Effector memory CD4-positive, alpha-beta T cell (primary cell): ENCODE data around the gene TSC22D3.

Experiments
- DNase-seq, 3 donors: peaks; one replicate each; pipeline ENCODE4 v3.0.0-alpha.2; 2020
- H3K27ac ChIP-seq: 2 replicates; pipeline ENCODE4 v1.7.0; 2013; ENCODE audit warnings: mild to moderate bottlenecking, low read length, moderate library complexity; ENCODE audit not compliant: insufficient read depth, poor library complexity, severe bottlenecking
- H3K27me3 ChIP-seq: replicated peaks from 2 replicates; pipeline ENCODE4 v1.7.0; 2013; ENCODE audit warnings: mild to moderate bottlenecking, low read length; ENCODE audit not compliant: insufficient read depth, control insufficient read depth, poor library complexity, severe bottlenecking
- H3K36me3 ChIP-seq: 2 replicates; pipeline ENCODE4 v1.7.0; 2013; ENCODE audit warnings: mild to moderate bottlenecking, low read length, moderate library complexity; ENCODE audit not compliant: control insufficient read depth, insufficient read depth
- H3K4me1 ChIP-seq: 2 replicates; pipeline ENCODE4 v1.7.0; 2013; ENCODE audit warnings: low read length, mild to moderate bottlenecking; ENCODE audit not compliant: control insufficient read depth, insufficient read depth, poor library complexity, severe bottlenecking
- H3K4me3 ChIP-seq: 2 replicates; pipeline ENCODE4 v1.7.0; 2013; ENCODE audit warnings: low read length, low read depth, mild to moderate bottlenecking; ENCODE audit not compliant: insufficient read depth, poor library complexity, severe bottlenecking
- H3K9me3 ChIP-seq: 2 replicates; pipeline ENCODE4 v1.7.0; 2013; ENCODE audit warnings: mild to moderate bottlenecking, low read length, moderate library complexity; ENCODE audit not compliant: control insufficient read depth

Gene TSC22D3

GRCh38 chrX:107744868-107745267 is 30.7 kb downstream of the TSC22D3 start:
- no peaks in the 10 kb centered on the region for H3K36me3 ChIP-seq
- H3K4me1 ChIP-seq, result peaks cover 28% of the 10 kb centered on the region

GRCh38 chrX:107743995-107744394 is 31.6 kb downstream of the TSC22D3 start:
- Histone ChIP-seq H3K4me3 (no peak overlapping the region), H3K27ac (no peak overlapping the region), H3K27me3 (no peaks in the 10 kb centered on the region), H3K4me1 (peaks cover 31% of the 10 kb centered on the region), H3K36me3 (no peaks in the 10 kb centered on the region), H3K9me3 (no peaks in the 10 kb centered on the region)
- DNase-seq, result no peak

More at GRCh38 chrX:107744868-107745267, 30.7 kb downstream of the TSC22D3 start:
- no peak overlapping the region for H3K27ac ChIP-seq
- H3K27me3 ChIP-seq, result no peaks in the 10 kb centered on the region
- no peaks in the 10 kb centered on the region for H3K9me3 ChIP-seq
- no peak overlapping the region for H3K4me3 ChIP-seq
- DNase-seq, result no peak

GRCh38 chrX:107742700-107743191 is 32.8 kb downstream of the TSC22D3 start:
- Histone ChIP-seq H3K4me3 (peak overlapping the region; percentile 0), H3K27ac (peak overlapping the region; percentile 67), H3K9me3 (no peaks in the 10 kb centered on the region), H3K27me3 (no peaks in the 10 kb centered on the region), H3K4me1 (peaks cover 31% of the 10 kb centered on the region), H3K36me3 (no peaks in the 10 kb centered on the region)
- DNase-seq, result no peak

- peaks cover 31% of the 10 kb centered on the region for H3K4me1 ChIP-seq
- no peak overlapping the region for H3K4me3 ChIP-seq
- no peaks in the 10 kb centered on the region for H3K27me3 ChIP-seq
These were observed 34.2 kb downstream of the TSC22D3 start for GRCh38 chrX:107741404-107741790.

GRCh38 chrX:107739541-107739940 is 36.0 kb downstream of the TSC22D3 start:
- peaks cover 31% of the 10 kb centered on the region for H3K4me1 ChIP-seq

More at GRCh38 chrX:107741404-107741790, 34.2 kb downstream of the TSC22D3 start:
- Histone ChIP-seq H3K9me3 (no peaks in the 10 kb centered on the region), H3K36me3 (no peaks in the 10 kb centered on the region), H3K27ac (peak overlapping the region; percentile 67)
- DNase-seq, result peak in 1 of 3 donors; percentile 2

GRCh38 chrX:107738768-107739167 is 36.8 kb downstream of the TSC22D3 start:
- no peak overlapping the region for H3K27ac ChIP-seq
- H3K36me3 ChIP-seq, result no peaks in the 10 kb centered on the region
- H3K4me3 ChIP-seq, result no peak overlapping the region
- DNase-seq, result no peak
- no peaks in the 10 kb centered on the region for H3K27me3 ChIP-seq
- H3K9me3 ChIP-seq, result no peaks in the 10 kb centered on the region
- peaks cover 31% of the 10 kb centered on the region for H3K4me1 ChIP-seq

More at GRCh38 chrX:107739541-107739940, 36.0 kb downstream of the TSC22D3 start:
- no peak for DNase-seq
- H3K4me3 ChIP-seq, result no peak overlapping the region
- H3K27me3 ChIP-seq, result no peaks in the 10 kb centered on the region
- H3K9me3 ChIP-seq, result no peaks in the 10 kb centered on the region
- H3K27ac ChIP-seq, result no peak overlapping the region
- no peaks in the 10 kb centered on the region for H3K36me3 ChIP-seq

- no peak overlapping the region for H3K27ac ChIP-seq
- DNase-seq, result no peak
- no peaks in the 10 kb centered on the region for H3K9me3 ChIP-seq
- H3K4me3 ChIP-seq, result no peak overlapping the region
- H3K36me3 ChIP-seq, result no peaks in the 10 kb centered on the region
- no peaks in the 10 kb centered on the region for H3K27me3 ChIP-seq
- peaks cover 29% of the 10 kb centered on the region for H3K4me1 ChIP-seq
These were observed 37.3 kb downstream of the TSC22D3 start for GRCh38 chrX:107738272-107738671.

GRCh38 chrX:107736781-107737531 is 38.6 kb downstream of the TSC22D3 start:
- DNase-seq, result no peak
- H3K4me1 ChIP-seq, result peaks cover 19% of the 10 kb centered on the region

GRCh38 chrX:107734646-107735045 is 40.9 kb downstream of the TSC22D3 start:
- no peaks in the 10 kb centered on the region for H3K9me3 ChIP-seq
- no peaks in the 10 kb centered on the region for H3K27me3 ChIP-seq
- no peak for DNase-seq
- H3K36me3 ChIP-seq, result no peaks in the 10 kb centered on the region
- H3K4me3 ChIP-seq, result no peak overlapping the region
- H3K4me1 ChIP-seq, result no peaks in the 10 kb centered on the region
- no peak overlapping the region for H3K27ac ChIP-seq

More at GRCh38 chrX:107736781-107737531, 38.6 kb downstream of the TSC22D3 start:
- Histone ChIP-seq H3K27ac (no peak overlapping the region), H3K36me3 (no peaks in the 10 kb centered on the region), H3K4me3 (no peak overlapping the region), H3K27me3 (no peaks in the 10 kb centered on the region), H3K9me3 (no peaks in the 10 kb centered on the region)

- Histone ChIP-seq H3K4me1 (no peaks in the 10 kb centered on the region), H3K4me3 (no peak overlapping the region), H3K36me3 (no peaks in the 10 kb centered on the region), H3K9me3 (no peaks in the 10 kb centered on the region), H3K27me3 (no peaks in the 10 kb centered on the region), H3K27ac (no peak overlapping the region)
- DNase-seq, result no peak
These were observed 41.9 kb downstream of the TSC22D3 start for GRCh38 chrX:107733686-107734085.
